ENCODE data around the gene MSI2. TPM values are rescaled to one million over a fixed set of nuclear protein-coding genes. Genes with fewer than 3 reads are reported as not detected.

The MSI2 gene
- total RNA-seq, 1 donor from 2014 or later, result 67.9 TPM

DNA sequence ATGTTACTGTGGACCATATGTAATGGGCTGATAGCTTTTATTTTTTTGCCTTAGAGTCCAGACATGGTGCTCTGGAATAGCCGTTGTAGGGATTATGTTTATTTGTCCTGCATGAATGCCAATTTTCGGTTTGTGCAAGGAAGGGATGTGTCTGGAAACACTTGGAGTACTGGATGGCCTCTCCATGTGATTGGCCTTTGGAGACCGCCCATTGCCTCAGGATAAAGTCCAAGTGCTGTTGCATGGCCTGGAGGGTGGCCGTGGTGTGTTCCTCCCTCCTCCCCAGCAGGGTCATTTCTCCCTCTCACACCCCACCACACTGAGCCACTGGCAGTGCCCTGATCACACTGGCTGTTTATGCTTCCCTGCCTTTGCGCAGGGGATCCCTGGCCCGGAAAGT is 93.9 kb downstream of the MSI2 start:
- peaks cover 27% of the 10 kb centered on the region for H3K36me3 Mint-ChIP-seq (ENCODE audit: low read depth, unreplicated experiment)
- Histone ChIP-seq H3K4me2 (ENCODE audit: low read length) (no peak overlapping the region), H3K36me3 (ENCODE audit: insufficient read depth, low read length) (peaks cover 6% of the 10 kb centered on the region), H3K27me3 (ENCODE audit: insufficient read depth, low read length) (no peaks in the 10 kb centered on the region), H3K4me3 (ENCODE audit: insufficient read depth, low read depth, low read length) (no peak overlapping the region), H3K27ac (ENCODE audit: low read depth, low read length) (no peak overlapping the region), H2AFZ (ENCODE audit: low read depth, low read length) (no peak overlapping the region), H3K9ac (ENCODE audit: low read length) (no peak overlapping the region), H3K79me2 (ENCODE audit: insufficient read depth, low read length) (peaks cover 2% of the 10 kb centered on the region), H3K4me1 (ENCODE audit: insufficient read depth, low read length) (no peaks in the 10 kb centered on the region), H4K20me1 (ENCODE audit: insufficient read depth, low read length) (peaks cover 36% of the 10 kb centered on the region), H3K9me3 (ENCODE audit: insufficient read depth, low read depth, low read length) (no peaks in the 10 kb centered on the region)
- FAIRE-seq (no peak), DNase-seq (ENCODE audit: low read depth) (no peak)
- H3K9me3 Mint-ChIP-seq (ENCODE audit: unreplicated experiment), result peaks cover 9% of the 10 kb centered on the region
- H3K27me3 Mint-ChIP-seq (ENCODE audit: low read depth, unreplicated experiment), result no peaks in the 10 kb centered on the region
- H3K27ac Mint-ChIP-seq (ENCODE audit: unreplicated experiment), result no peak overlapping the region
- H3K4me1 Mint-ChIP-seq (ENCODE audit: low read depth, unreplicated experiment), result no peaks in the 10 kb centered on the region
- TF ChIP-seq, protein P1, sequence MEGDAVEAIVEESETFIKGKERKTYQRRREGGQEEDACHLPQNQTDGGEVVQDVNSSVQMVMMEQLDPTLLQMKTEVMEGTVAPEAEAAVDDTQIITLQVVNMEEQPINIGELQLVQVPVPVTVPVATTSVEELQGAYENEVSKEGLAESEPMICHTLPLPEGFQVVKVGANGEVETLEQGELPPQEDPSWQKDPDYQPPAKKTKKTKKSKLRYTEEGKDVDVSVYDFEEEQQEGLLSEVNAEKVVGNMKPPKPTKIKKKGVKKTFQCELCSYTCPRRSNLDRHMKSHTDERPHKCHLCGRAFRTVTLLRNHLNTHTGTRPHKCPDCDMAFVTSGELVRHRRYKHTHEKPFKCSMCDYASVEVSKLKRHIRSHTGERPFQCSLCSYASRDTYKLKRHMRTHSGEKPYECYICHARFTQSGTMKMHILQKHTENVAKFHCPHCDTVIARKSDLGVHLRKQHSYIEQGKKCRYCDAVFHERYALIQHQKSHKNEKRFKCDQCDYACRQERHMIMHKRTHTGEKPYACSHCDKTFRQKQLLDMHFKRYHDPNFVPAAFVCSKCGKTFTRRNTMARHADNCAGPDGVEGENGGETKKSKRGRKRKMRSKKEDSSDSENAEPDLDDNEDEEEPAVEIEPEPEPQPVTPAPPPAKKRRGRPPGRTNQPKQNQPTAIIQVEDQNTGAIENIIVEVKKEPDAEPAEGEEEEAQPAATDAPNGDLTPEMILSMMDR (IDR thresholded peaks at IDR 0.05; ENCODE audit: insufficient read depth, low read depth, low read length), result no peak
- no peak for TF ChIP-seq EZH2 (IDR thresholded peaks at IDR 0.05; ENCODE audit: insufficient read depth, low read length)
- H3K4me3 Mint-ChIP-seq (ENCODE audit: unreplicated experiment), result no peak overlapping the region

DNA sequence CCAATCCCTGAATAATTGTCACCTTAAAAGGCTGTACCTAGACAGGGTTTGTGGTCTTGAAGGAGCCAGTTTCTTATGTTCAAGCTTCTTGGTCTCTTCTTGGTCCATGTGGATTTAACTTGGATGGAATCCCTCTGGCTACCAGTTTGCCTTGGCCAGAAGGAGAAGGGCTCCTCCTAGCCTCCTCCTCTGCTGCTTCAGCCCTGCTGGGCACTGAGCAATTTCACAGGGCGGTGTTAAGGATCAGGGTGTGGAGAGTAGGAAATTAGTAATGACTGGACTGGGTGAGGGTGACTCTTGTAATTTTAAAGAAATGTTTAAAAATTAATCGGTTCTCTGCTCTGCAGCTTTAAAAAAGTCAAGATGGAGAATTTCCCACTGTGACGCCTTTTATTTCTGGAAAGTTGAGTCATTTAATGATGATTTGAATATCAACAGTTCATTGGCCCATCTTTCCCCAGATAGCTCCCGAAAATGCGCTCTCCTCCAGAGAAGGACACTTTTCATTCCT is 96.4 kb downstream of the MSI2 start:
- H3K9me3 Mint-ChIP-seq (ENCODE audit: unreplicated experiment), result peaks cover 9% of the 10 kb centered on the region
- H3K4me3 Mint-ChIP-seq (ENCODE audit: unreplicated experiment), result no peak overlapping the region
- Histone ChIP-seq H3K4me3 (ENCODE audit: insufficient read depth, low read depth, low read length) (no peak overlapping the region), H3K9ac (ENCODE audit: low read length) (no peak overlapping the region), H3K4me2 (ENCODE audit: low read length) (no peak overlapping the region), H3K27ac (ENCODE audit: low read depth, low read length) (no peak overlapping the region), H4K20me1 (ENCODE audit: insufficient read depth, low read length) (peaks cover 46% of the 10 kb centered on the region), H3K27me3 (ENCODE audit: insufficient read depth, low read length) (no peaks in the 10 kb centered on the region), H3K4me1 (ENCODE audit: insufficient read depth, low read length) (peaks cover 7% of the 10 kb centered on the region), H3K9me3 (ENCODE audit: insufficient read depth, low read depth, low read length) (no peaks in the 10 kb centered on the region), H2AFZ (ENCODE audit: low read depth, low read length) (no peak overlapping the region), H3K36me3 (ENCODE audit: insufficient read depth, low read length) (peaks cover 6% of the 10 kb centered on the region), H3K79me2 (ENCODE audit: insufficient read depth, low read length) (peaks cover 2% of the 10 kb centered on the region)
- H3K36me3 Mint-ChIP-seq (ENCODE audit: low read depth, unreplicated experiment), result peaks cover 26% of the 10 kb centered on the region
- FAIRE-seq, result no peak
- no peak for DNase-seq (ENCODE audit: low read depth)
- TF ChIP-seq, protein P1 (IDR thresholded peaks at IDR 0.05; ENCODE audit: insufficient read depth, low read depth, low read length), result no peak
- no peak for TF ChIP-seq EZH2 (IDR thresholded peaks at IDR 0.05; ENCODE audit: insufficient read depth, low read length)
- H3K27me3 Mint-ChIP-seq (ENCODE audit: low read depth, unreplicated experiment), result no peaks in the 10 kb centered on the region
- no peak overlapping the region for H3K27ac Mint-ChIP-seq (ENCODE audit: unreplicated experiment)
- peaks cover 12% of the 10 kb centered on the region for H3K4me1 Mint-ChIP-seq (ENCODE audit: low read depth, unreplicated experiment)

DNA sequence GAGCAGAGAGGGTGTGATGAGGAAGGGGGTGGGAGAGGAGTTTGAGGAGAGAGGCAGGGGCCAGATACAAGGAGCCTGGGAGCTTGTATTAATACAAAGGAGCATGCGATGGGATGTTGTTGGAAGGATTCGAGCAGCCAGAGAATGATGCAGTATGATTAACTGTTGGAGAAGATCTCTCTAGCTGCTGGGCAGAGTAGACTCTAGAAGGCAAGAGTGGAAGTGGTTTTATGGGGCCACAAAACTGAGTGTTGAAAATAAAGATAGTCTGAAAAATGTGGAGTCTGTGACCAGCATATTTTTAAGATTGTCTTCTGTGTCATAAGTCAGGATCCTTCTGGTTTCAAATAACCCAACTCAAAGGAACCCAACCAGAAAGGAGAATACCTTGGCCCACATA is 98.3 kb downstream of the MSI2 start:
- H3K4me2 ChIP-seq (ENCODE audit: low read length), result no peak overlapping the region

More for the DNA sequence above, 98.3 kb downstream of the MSI2 start:
- peaks cover 52% of the 10 kb centered on the region for H4K20me1 ChIP-seq (ENCODE audit: insufficient read depth, low read length)
- FAIRE-seq (no peak), DNase-seq (ENCODE audit: low read depth) (no peak)
- peaks cover 14% of the 10 kb centered on the region for H3K36me3 Mint-ChIP-seq (ENCODE audit: low read depth, unreplicated experiment)
- no peaks in the 10 kb centered on the region for H3K36me3 ChIP-seq (ENCODE audit: insufficient read depth, low read length)
- no peaks in the 10 kb centered on the region for H3K9me3 ChIP-seq (ENCODE audit: insufficient read depth, low read depth, low read length)
- no peaks in the 10 kb centered on the region for H3K27me3 ChIP-seq (ENCODE audit: insufficient read depth, low read length)
- H3K9ac ChIP-seq (ENCODE audit: low read length), result no peak overlapping the region
- no peak overlapping the region for H3K4me3 ChIP-seq (ENCODE audit: insufficient read depth, low read depth, low read length)
- peaks cover 7% of the 10 kb centered on the region for H3K4me1 ChIP-seq (ENCODE audit: insufficient read depth, low read length)
- peaks cover 3% of the 10 kb centered on the region for H3K9me3 Mint-ChIP-seq (ENCODE audit: unreplicated experiment)
- peaks cover 20% of the 10 kb centered on the region for H3K4me1 Mint-ChIP-seq (ENCODE audit: low read depth, unreplicated experiment)
- no peak overlapping the region for H3K27ac Mint-ChIP-seq (ENCODE audit: unreplicated experiment)
- no peaks in the 10 kb centered on the region for H3K27me3 Mint-ChIP-seq (ENCODE audit: low read depth, unreplicated experiment)
- no peak overlapping the region for H2AFZ ChIP-seq (ENCODE audit: low read depth, low read length)
- no peak for TF ChIP-seq EZH2 (IDR thresholded peaks at IDR 0.05; ENCODE audit: insufficient read depth, low read length)
- TF ChIP-seq, protein P1 (IDR thresholded peaks at IDR 0.05; ENCODE audit: insufficient read depth, low read depth, low read length), result no peak
- H3K27ac ChIP-seq (ENCODE audit: low read depth, low read length), result no peak overlapping the region
- H3K79me2 ChIP-seq (ENCODE audit: insufficient read depth, low read length), result peaks cover 6% of the 10 kb centered on the region
- no peak overlapping the region for H3K4me3 Mint-ChIP-seq (ENCODE audit: unreplicated experiment)
